Mammary epithelial cell (primary cell): ENCODE data around the gene EXOSC1.

ENCODE experiments used
- CTCF ChIP-seq, 2 donors: IDR thresholded peaks in 1 of 2; conservative IDR thresholded peaks in 1 of 2; 2 replicates each; pipeline ENCODE4 v1.5.1; 2011 to 2012; ENCODE audit warnings: inconsistent platforms in 2 of 2, low read length in 2 of 2, mild to moderate bottlenecking in 2 of 2, control low read depth in 1 of 2, low read depth in 1 of 2; ENCODE audit not compliant: insufficient read depth in 1 of 2; ENCODE audit errors: extremely low read depth in 1 of 2
- EZH2 ChIP-seq: IDR thresholded peaks from 2 replicates; pipeline ENCODE4 v1.6.1; 2012; ENCODE audit warnings: low read length, inconsistent platforms, borderline replicate concordance

DNA sequence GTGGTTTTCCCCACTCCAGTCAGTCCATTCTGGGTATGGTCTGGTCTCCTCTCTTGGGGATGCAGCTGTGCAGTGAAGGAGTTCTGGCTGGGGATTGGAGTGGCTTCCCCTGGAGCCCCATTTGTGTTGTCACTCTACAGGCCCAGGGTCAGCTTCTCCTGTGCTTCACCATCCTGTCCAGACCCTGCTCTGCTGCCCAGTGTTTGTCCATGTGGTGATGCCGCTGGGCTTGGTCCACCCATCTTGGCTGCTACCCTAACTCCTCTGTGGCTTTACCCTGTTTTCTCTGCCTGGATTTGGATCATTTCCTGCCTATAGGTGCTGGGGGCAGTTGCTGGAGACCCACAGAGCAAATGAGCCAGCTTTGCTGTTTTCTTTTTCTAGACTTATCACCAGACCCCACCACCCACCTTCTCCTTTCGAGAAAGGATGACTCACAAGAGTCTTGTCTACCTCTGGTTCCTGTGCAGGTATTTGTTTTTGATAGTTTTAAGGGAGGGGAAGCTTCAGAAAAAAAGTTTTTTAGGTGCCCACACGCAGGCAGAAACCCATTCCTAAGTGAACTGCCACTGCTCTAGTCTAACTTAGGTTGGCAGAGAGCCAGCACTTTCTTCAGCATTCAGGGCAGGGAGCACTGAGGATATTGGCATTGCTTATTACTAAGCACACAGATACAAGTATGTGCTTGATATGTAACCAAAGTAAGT, 8.7 kb upstream of the EXOSC1 start:
- TF ChIP-seq CTCF (conservative IDR thresholded peaks at IDR 0.05 in 1 of 2, IDR thresholded peaks at IDR 0.05 in 1 of 2; ENCODE audit: extremely low read depth in 1 of 2, insufficient read depth in 1 of 2, low read depth in 1 of 2, low read length in 2 of 2) (no peak), EZH2 (no peak)
